ENCODE results near the gene GPR35. TPM values are rescaled to one million over a fixed set of nuclear protein-coding genes. Genes with fewer than 3 reads are reported as not detected.

The GPR35 gene
- total and polyA plus RNA-seq, 2 donors (not counting 3 experiments of a cell fraction or from before 2014, with no cell fraction given) = 0.18 to 0.33 TPM

- ChIA-PET POLR2A (no interaction called here), CTCF (no interaction called here)
Measured at GRCh38 chr2:240627736-240628506, 2.6 kb downstream of the GPR35 start.

GRCh38 chr2:240628507-240628807 lies 3.2 kb downstream of the GPR35 start:
- H2AFZ ChIP-seq (ENCODE audit: low read depth, low read length) = no peak overlapping the region
- POLR2A ChIA-PET = no interaction called here
- CTCF ChIA-PET = no interaction called here

More at GRCh38 chr2:240627736-240628506, 2.6 kb downstream of the GPR35 start:
- Histone ChIP-seq H3K27ac (ENCODE audit: insufficient read depth, low read depth, low read length) (no peak overlapping the region), H3K79me2 (ENCODE audit: control insufficient read depth, insufficient read depth, low read length) (no peaks in the 10 kb centered on the region), H3K36me3 (ENCODE audit: control insufficient read depth in 2 of 2, extremely low read depth in 1 of 2, insufficient read depth in 2 of 2, low read length in 2 of 2) (no peaks in the 10 kb centered on the region), H3K4me1 (ENCODE audit: control insufficient read depth, extremely low read depth, insufficient read depth, low read length) (no peaks in the 10 kb centered on the region), H3K9me3 (replicated peaks; ENCODE audit: control insufficient read depth, insufficient read depth, low read length) (no peaks in the 10 kb centered on the region), H4K20me1 (replicated peaks; ENCODE audit: control insufficient read depth, extremely low read depth, insufficient read depth, low read length) (no peaks in the 10 kb centered on the region), H3K9me1 (replicated peaks; ENCODE audit: control insufficient read depth, extremely low read depth, insufficient read depth, low read length) (no peaks in the 10 kb centered on the region), H3K4me3 (replicated peaks in 1 of 3; ENCODE audit: insufficient read depth in 1 of 3, low read depth in 1 of 3, low read length in 3 of 3) (no peak overlapping the region), H3K4me2 (ENCODE audit: insufficient read depth, low read length) (no peak overlapping the region), H2AFZ (ENCODE audit: low read depth, low read length) (no peak overlapping the region), H3K9ac (replicated peaks; ENCODE audit: extremely low read depth, insufficient read depth, low read length) (no peak overlapping the region), H3K27me3 (ENCODE audit: control insufficient read depth in 2 of 2, insufficient read depth in 2 of 2, low read length in 2 of 2) (no peaks in the 10 kb centered on the region)
- BruUV-seq (replicated peaks) = no TSS peak
- dilution Hi-C loops (cut with MboI; ENCODE audit: extremely low pct_ligation_motif_present, low sequenced_read_pairs) = no loop called here
- TF ChIP-seq GATA2 (IDR thresholded peaks at IDR 0.05; ENCODE audit: insufficient read depth, insufficient read length, low read depth, low read length) = no peak
- TF ChIP-seq JUN (IDR thresholded peaks at IDR 0.05; ENCODE audit: borderline replicate concordance, insufficient read depth, insufficient read length, low read depth) = no peak
- TF ChIP-seq FOS (IDR thresholded peaks at IDR 0.05; ENCODE audit: borderline replicate concordance, insufficient read depth, low read length) = no peak
- no peak for TF ChIP-seq MYC (IDR thresholded peaks at IDR 0.05; ENCODE audit: low read depth, low read length)
- FAIRE-seq (no peak), DNase-seq (ENCODE audit: low read depth, low spot score) (no peak)
- intact Hi-C loops (cut with micrococcal nuclease) = no loop called here

More at GRCh38 chr2:240628507-240628807, 3.2 kb downstream of the GPR35 start:
- Histone ChIP-seq H3K9me3 (replicated peaks; ENCODE audit: control insufficient read depth, insufficient read depth, low read length) (no peaks in the 10 kb centered on the region), H3K4me3 (replicated peaks in 1 of 3; ENCODE audit: insufficient read depth in 1 of 3, low read depth in 1 of 3, low read length in 3 of 3) (no peak overlapping the region), H3K36me3 (ENCODE audit: control insufficient read depth in 2 of 2, extremely low read depth in 1 of 2, insufficient read depth in 2 of 2, low read length in 2 of 2) (no peaks in the 10 kb centered on the region), H3K4me1 (ENCODE audit: control insufficient read depth, extremely low read depth, insufficient read depth, low read length) (no peaks in the 10 kb centered on the region), H3K27me3 (ENCODE audit: control insufficient read depth in 2 of 2, insufficient read depth in 2 of 2, low read length in 2 of 2) (no peaks in the 10 kb centered on the region), H3K27ac (ENCODE audit: insufficient read depth, low read depth, low read length) (no peak overlapping the region), H3K9me1 (replicated peaks; ENCODE audit: control insufficient read depth, extremely low read depth, insufficient read depth, low read length) (no peaks in the 10 kb centered on the region), H3K9ac (replicated peaks; ENCODE audit: extremely low read depth, insufficient read depth, low read length) (no peak overlapping the region), H3K79me2 (ENCODE audit: control insufficient read depth, insufficient read depth, low read length) (no peaks in the 10 kb centered on the region), H4K20me1 (replicated peaks; ENCODE audit: control insufficient read depth, extremely low read depth, insufficient read depth, low read length) (no peaks in the 10 kb centered on the region), H3K4me2 (ENCODE audit: insufficient read depth, low read length) (no peak overlapping the region)
- intact Hi-C loops (cut with micrococcal nuclease) (no loop called here), dilution Hi-C loops (cut with MboI; ENCODE audit: extremely low pct_ligation_motif_present, low sequenced_read_pairs) (no loop called here)
- FAIRE-seq = no peak
- TF ChIP-seq POLR2AphosphoS5 (IDR thresholded peaks at IDR 0.05; ENCODE audit: insufficient read depth, low read depth, low read length) = no peak
- TF ChIP-seq MAX (IDR thresholded peaks at IDR 0.05; ENCODE audit: insufficient read depth, insufficient read length) = no peak
- no peak for DNase-seq (ENCODE audit: low read depth, low spot score)
- no TSS peak for BruUV-seq (replicated peaks)

All from endothelial cell of umbilical vein (primary cell).